GDM1 (cell line): Measurements from ENCODE around the gene WDHD1.
"Not testable (repeated sequence)": the region's sequence is repeated elsewhere in the genome, so short reads cannot be mapped to it uniquely, and the experiment has no call there.

ENCODE experiments used
- DNase-seq: peaks from one replicate; lab custom pipeline; 2025; lab: John Stamatoyannopoulos, UW

WDHD1 gene, protein sequence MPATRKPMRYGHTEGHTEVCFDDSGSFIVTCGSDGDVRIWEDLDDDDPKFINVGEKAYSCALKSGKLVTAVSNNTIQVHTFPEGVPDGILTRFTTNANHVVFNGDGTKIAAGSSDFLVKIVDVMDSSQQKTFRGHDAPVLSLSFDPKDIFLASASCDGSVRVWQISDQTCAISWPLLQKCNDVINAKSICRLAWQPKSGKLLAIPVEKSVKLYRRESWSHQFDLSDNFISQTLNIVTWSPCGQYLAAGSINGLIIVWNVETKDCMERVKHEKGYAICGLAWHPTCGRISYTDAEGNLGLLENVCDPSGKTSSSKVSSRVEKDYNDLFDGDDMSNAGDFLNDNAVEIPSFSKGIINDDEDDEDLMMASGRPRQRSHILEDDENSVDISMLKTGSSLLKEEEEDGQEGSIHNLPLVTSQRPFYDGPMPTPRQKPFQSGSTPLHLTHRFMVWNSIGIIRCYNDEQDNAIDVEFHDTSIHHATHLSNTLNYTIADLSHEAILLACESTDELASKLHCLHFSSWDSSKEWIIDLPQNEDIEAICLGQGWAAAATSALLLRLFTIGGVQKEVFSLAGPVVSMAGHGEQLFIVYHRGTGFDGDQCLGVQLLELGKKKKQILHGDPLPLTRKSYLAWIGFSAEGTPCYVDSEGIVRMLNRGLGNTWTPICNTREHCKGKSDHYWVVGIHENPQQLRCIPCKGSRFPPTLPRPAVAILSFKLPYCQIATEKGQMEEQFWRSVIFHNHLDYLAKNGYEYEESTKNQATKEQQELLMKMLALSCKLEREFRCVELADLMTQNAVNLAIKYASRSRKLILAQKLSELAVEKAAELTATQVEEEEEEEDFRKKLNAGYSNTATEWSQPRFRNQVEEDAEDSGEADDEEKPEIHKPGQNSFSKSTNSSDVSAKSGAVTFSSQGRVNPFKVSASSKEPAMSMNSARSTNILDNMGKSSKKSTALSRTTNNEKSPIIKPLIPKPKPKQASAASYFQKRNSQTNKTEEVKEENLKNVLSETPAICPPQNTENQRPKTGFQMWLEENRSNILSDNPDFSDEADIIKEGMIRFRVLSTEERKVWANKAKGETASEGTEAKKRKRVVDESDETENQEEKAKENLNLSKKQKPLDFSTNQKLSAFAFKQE

DNA sequence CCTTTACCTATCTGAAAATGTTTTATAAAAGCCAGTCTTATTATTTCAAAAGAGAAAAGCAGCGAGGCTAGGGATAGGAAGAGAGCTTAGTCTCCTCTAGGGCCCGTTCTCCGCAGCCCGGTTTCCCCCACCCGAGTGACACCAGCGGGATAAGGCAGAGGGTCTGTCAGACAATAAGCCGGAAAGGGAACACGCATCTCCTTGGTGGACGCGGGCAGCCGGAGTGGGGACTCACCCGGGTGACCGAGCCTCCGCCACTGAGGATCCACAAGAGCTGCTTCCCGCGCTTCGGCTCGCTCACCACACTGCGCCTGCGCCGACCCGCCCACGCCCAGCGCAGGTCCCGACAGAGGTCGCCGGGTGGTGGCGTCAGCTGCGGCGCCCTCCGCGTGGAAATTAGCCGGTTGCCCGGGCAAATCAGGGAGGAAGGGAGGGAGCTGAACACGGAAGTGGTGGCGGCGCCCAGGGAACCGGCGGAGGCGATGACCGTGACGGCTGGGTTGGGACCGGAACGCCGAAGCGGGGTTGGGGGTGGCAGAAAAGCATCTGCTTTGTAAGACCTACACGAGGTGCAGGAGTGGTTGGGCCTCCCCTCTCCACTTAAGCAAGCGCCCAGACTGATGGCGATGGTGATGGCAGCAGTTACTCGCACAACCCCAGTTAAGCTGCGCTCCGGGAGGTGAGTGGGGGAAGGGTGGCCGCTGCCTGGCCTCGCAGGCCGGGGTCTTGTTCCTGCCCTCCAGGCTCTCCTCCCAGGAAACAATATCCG is at the start of gene WDHD1, which contains the start of gene SOCS4:
Gene WDHD1, minus strand, starts transcription at position 307 of the 769 bp plus-strand sequence. CDS start 312 bp downstream, outside the sequence.
Gene SOCS4, plus strand, starts transcription at position 444 of the 769 bp plus-strand sequence. CDS start 15,806 bp downstream, outside the sequence.
- DNase-seq, result peak; percentile 93

DNA sequence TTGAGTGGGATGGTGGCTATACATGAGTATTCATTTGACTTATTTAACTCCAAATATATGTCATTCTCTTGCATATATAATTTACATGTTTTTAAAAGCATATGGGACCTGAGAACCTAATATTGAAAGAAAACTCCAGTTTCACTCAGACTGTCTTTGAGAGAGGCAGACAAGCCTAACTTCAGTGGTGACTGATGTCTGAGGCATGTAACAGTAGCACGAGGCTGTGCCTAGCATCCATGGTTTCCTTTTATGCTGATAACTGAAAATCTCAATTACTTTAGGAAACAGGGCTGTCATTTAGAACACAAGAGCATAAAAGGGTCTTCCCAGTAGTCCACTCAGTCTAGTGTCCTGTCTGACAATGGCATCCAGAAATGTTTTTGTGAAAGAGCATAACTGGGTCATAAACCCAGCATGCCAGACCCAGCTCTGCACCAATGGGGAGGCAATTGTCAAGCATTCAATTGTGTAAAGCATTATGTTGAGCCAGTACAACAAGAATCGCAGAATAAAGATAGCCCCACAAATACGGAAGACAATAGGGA is 48.8 kb upstream of the WDHD1 start:
- no peak for DNase-seq

DNA sequence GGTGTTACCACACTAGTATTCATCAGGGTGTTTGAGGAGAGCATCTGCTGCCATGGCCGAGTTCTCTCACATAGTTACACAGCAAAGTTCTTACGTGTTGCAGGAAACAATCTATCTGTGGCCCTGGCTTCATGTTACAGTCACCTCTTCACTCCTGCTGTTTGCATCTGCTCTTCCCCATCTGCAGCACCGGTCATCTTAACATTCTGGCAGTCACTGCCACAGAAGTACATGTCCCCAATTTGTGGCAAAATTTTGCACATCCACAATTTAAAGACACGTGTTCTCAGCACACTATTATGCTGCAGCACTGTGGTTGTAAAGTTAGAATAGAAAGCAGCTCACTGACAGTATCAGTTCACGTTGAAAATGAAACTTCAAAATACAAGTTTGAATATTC is 47.8 kb upstream of the WDHD1 start:
- DNase-seq, result no peak

GRCh38 chr14:55073856-55074255 is 47.0 kb upstream of the WDHD1 start:
- no peak for DNase-seq

DNA sequence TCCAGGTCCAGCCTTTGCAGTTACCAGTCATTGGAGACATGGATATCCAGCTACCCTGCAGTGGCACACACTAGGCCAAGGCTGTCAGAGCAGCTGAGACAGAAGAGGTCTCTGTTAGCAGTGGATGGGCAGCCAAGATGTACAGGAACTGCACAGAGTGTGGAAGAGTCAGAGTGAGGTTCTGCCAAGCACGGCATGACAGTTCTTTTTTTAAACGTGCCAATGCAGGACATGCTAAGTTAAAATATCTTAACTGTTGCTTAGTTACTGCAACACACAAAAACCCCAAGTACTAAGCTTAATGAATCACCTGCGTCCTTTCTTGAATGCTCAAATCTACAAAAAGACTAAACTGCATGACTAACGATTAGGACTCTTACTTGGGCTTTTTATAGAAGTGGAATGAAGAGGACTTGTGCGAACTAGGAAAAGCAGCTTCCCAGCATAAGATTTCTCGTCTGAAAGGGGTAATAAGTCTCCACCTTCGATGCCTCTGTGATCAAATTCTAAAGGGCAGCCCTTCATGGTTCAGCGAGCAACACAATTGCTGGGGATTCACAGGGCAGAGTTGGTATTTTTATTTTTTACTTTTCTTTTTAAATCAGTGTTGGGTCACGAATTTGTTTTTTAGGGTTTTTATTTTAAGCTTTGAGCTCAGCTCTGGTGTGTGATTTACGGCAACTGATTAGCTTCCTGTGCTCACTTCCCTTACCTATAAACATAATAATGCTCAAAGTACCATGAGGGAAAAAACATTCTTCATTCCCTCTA is 45.2 kb upstream of the WDHD1 start:
- DNase-seq, result no peak

- DNase-seq, result no peak
Observed at GRCh38 chr14:55070981-55071411, 44.1 kb upstream of the WDHD1 start.

DNA sequence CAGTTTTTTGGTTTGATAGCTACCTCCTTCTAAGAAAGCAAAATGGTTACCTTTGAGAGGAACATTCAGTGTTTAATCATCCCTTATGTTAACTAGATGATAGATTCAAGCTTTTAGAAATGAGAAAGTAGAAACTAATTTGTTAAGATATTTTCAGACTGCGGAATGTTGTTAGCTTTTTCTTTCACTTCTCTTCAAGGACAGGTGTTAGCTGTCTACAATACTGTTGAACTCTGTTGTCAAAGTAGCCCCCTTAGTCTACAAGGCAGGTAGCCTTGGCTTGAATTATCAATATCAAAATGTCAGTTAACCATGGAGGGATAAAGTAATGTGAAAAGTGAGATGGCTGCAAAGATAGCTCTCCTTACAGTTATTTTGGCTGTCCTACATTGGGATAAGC is 39.3 kb upstream of the WDHD1 start:
- no peak for DNase-seq

GRCh38 chr14:55065411-55065810 is 38.5 kb upstream of the WDHD1 start:
- no peak for DNase-seq

DNA sequence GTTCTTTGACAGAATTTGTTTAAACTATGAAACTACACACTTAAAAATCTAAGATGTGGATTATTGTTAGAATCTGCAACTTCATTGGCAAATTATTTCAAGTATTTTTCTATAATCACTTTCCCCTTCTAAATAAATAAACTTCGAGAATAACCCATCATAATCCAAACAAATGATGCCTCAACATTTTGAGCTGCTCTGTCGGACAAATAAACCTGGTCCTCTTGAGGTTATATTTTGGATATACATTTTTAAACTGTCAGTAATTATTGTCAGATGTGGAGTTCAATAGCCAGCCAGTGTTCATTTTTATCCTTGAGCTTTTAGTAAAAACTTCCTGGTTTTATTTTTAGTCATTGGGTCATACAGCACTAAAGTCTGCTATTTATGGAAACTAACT is 38.0 kb upstream of the WDHD1 start:
- DNase-seq, result not testable (repeated sequence)

GRCh38 chr14:55062517-55063351 is 35.8 kb upstream of the WDHD1 start:
- no peak for DNase-seq

- DNase-seq, result no peak
Observed at GRCh38 chr14:55059333-55059732, 32.4 kb upstream of the WDHD1 start.

DNA sequence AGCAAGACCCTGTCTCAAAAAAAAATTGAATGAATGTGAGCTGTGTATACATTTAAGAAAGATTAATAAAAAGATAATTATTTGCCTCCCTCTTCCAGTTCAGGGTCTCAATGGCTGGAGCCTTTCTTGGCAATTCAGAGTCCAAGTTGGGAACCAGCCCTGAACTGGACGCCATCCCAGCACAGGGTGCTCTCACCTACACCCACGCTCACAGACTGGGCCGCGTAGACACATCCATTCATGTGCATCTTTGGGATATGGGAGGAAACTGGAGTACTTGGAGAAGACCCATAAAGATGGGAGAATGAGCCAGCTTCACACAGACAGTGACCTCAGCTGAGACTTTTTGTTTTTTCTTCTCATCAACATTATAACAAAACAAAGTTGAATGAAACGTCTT is 31.0 kb upstream of the WDHD1 start:
- no peak for DNase-seq

DNA sequence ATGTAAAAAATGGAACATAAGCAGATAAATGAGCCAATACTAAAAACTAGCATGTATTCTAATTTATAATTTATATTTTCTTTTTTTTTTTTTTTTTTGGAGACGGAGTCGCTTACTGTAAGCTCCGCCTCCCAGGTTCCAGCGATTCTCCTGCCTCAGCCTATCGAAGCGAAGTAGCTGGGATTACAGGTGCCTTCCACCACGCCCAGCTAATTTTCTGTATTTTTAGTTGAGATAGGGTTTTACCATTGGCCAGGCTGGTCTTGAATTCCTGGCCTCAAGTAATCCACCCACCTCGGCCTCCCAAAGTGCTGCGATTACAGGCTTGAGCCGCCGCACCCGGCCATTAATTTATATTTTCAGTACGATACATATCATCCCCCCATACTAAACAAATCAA is 27.2 kb upstream of the WDHD1 start:
- no peak for DNase-seq

DNA sequence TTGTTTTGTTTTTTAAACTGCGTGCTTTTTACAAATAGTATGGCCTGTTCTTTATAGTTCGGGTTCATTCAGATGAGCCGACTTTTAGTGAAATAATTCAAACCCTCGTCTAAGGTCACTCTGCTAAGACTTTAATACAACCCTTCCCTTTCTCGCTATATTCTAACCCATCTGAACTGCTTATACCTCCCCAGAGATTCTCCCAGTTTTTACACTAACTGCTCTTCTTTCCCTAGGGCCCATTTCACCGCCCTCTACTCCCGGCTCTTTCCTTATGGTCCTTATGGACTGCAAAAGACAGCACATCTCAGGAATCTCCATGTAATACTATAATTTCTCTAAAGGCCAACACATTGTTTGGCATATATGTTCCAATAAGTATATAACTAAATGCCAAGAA is 26.6 kb upstream of the WDHD1 start:
- no peak for DNase-seq

- no peak for DNase-seq
Observed at GRCh38 chr14:55053018-55053417, 26.1 kb upstream of the WDHD1 start.

DNA sequence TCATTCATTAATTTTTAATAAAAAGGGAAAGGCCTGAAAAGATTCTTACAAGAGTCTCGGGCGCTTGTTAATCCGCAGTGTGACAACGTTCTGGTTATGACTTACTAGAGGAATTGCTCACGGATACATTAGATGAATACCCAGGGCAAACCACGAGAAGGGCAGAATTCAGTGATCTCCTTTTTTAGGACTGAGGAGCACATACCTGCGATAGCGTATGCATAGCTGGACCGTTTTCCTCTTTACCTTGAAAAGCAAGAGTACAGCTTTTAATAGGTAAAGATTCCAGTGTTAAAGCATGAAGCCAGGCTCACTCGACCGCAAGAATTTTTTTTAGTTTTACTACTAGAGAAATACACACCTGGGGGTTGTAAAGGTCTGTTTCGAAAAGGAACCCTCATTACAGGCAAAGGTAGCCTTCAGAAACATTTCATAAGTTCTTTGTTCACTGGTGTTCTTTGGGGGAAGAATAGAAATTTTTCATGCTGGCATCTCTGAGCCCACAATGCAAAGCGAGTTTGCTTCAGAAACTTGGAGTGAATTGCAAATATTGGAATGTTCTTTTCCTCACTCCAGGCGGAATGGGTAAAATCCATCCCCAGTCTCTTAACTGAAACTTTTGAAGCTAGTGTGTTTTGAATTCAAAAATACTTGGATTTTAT is 25.5 kb upstream of the WDHD1 start:
- no peak for DNase-seq

GRCh38 chr14:55051423-55052268 is 24.7 kb upstream of the WDHD1 start, which contains the start of gene MAPK1IP1L:
Gene MAPK1IP1L, plus strand, starts transcription at chr14:55051647. Its CDS starts 10,037 bp downstream, at chr14:55061684.
- peak; percentile 91 for DNase-seq

GRCh38 chr14:55051165-55051422 is 24.2 kb upstream of the WDHD1 start:
- no peak for DNase-seq
